Natural killer cell (primary cell): ENCODE measurements around the gene CYB561. TPM values are rescaled to one million over a fixed set of nuclear protein-coding genes. Genes with fewer than 3 reads are reported as not detected.

Source experiments
- ATAC-seq, 3 donors: fragments of 150-1000 bp in 2 of 3; fragments of 200-7000 bp in 1 of 3; cut with Tn5 transposase; 1 replicate in 1 of 3; 2 replicates in 2 of 3; pipeline ENCODE4 v1.10.0; 2021; ENCODE audit warnings: mild to moderate bottlenecking in 2 of 3, moderate library complexity in 2 of 3
- DNase-seq, 2 donors: peaks; one replicate each; pipeline versions ENCODE4 v3.0.0 to v3.0.0-alpha.2; 2013 to 2021; ENCODE audit warnings: mixed read lengths in 1 of 2
- H3K27ac ChIP-seq: one replicate; pipeline ENCODE4 v1.5.1; 2013; ENCODE audit warnings: mild to moderate bottlenecking, low read length
- H3K27me3 ChIP-seq: one replicate; pipeline ENCODE4 v1.6.1; 2013; ENCODE audit warnings: low read length; ENCODE audit not compliant: control insufficient read depth, insufficient read depth
- H3K36me3 ChIP-seq: one replicate; pipeline ENCODE4 v1.6.1; 2013; ENCODE audit warnings: low read length; ENCODE audit not compliant: control insufficient read depth, insufficient read depth
- H3K4me1 ChIP-seq: one replicate; pipeline ENCODE4 v1.6.1; 2013; ENCODE audit warnings: low read length; ENCODE audit not compliant: control insufficient read depth, insufficient read depth
- H3K4me3 ChIP-seq: one replicate; pipeline ENCODE4 v1.5.1; 2013; ENCODE audit warnings: low read length
- H3K9me3 ChIP-seq: one replicate; pipeline ENCODE4 v1.6.1; 2013; ENCODE audit warnings: low read length; ENCODE audit not compliant: control insufficient read depth, insufficient read depth
- H3K27ac Mint-ChIP-seq, 2 donors: one replicate each; pipeline ENCODE4 v1.8.0; 2022; ENCODE audit warnings: mild to moderate bottlenecking in 2 of 2, mixed read lengths in 2 of 2, moderate library complexity in 1 of 2
- H3K27me3 Mint-ChIP-seq, 2 donors: one replicate each; pipeline ENCODE4 v1.8.0; 2022; ENCODE audit warnings: low read depth in 2 of 2, mixed read lengths in 2 of 2
- H3K36me3 Mint-ChIP-seq: one replicate; pipeline ENCODE4 v1.8.0; 2022; ENCODE audit warnings: mixed read lengths
- H3K4me1 Mint-ChIP-seq, 2 donors: one replicate each; pipeline ENCODE4 v1.8.0; 2022; ENCODE audit warnings: mixed read lengths in 2 of 2
- H3K4me3 Mint-ChIP-seq: one replicate; pipeline ENCODE4 v1.8.0; 2022; ENCODE audit warnings: mild to moderate bottlenecking, moderate library complexity, mixed read lengths
- H3K9me3 Mint-ChIP-seq, 2 donors: one replicate each; pipeline ENCODE4 v1.8.0; 2022; ENCODE audit warnings: mixed read lengths in 2 of 2
- WGBS: methylation state at CpG from one replicate; pipeline ENCODE4 v1.1.7; 2013; ENCODE audit warnings: missing lambda C conversion rate; ENCODE audit not compliant: insufficient coverage; 5-methylcytosine and 5-hydroxymethylcytosine counted together
- intact Hi-C: fragments of 100-400 bp; cut with micrococcal nuclease; formaldehyde crosslinking; loops from one replicate; pipeline ENCODE4 v1.14.2; 2022
- total RNA-seq, 4 donors: library from RNA; stranded (reverse); fragments of 120-200 nt in 1 of 4; gene quantifications; one replicate each; pipeline versions ENCODE4 v1.2.3 to v1.2.4, GENCODE V29; 2013 to 2022
- TF ChIP-seq, protein P1 (sequence below): fragments of 200-600 bp; IDR thresholded peaks from one replicate; pipeline ENCODE4 v1.8.0; 2022; ENCODE audit warnings: antibody characterized with exemption

CYB561 gene
- total RNA-seq, 3 donors from 2014 or later (not counting 1 experiment from before 2014, with no cell fraction given) = 16.3 to 19.3 (median 19.2) TPM

DNA sequence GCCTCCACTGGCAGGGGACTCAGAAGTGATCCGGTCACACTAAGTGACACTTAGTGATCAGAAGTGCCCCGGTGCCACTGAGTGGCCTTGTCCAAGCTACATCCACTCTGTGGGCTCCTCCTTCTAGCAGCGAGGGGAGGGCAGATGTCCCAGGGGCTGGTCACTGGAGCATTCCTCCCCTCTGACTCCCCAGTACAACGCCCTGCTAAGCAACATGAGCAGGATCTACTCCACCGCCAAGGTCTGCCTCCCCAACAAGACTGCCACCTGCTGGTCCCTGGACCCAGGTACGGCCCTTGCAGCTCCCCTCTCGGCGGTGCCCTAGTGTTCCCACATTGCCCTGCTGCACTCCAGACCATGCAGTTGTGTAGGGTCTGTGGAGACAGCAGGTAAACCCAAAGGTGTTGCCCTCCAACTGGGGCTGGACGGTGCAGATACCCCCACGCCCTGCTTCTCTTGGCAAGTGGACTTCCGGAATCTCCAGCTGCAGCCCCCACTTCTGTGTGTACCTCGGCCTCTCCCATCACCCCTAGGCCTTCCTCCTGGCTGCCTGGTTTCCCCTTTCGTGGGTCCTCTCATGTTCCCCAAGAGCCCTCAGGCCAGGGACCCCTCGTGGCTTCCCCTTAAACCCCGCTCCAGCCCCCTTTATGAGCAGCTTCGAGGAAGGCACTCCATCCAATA lies 32.8 kb upstream of the CYB561 start:
- Mint-ChIP-seq H3K9me3 (no peaks in the 10 kb centered on the region), H3K27me3 (peaks cover 16 to 25% of the 10 kb centered on the region in 2 donors), H3K4me1 (peaks cover 0 to 13% of the 10 kb centered on the region in 2 donors), H3K4me3 (peak overlapping the region; percentile 71), H3K27ac (no peak overlapping the region), H3K36me3 (no peaks in the 10 kb centered on the region)
- no peaks in the 10 kb centered on the region for H3K9me3 ChIP-seq
- H3K27ac ChIP-seq = no peak overlapping the region
- peaks cover 15% of the 10 kb centered on the region for H3K4me1 ChIP-seq
- no peaks in the 10 kb centered on the region for H3K36me3 ChIP-seq
- DNase-seq (peak; percentile 49 to 87), ATAC-seq (peak; percentile 68 to 90 (median 81))
- H3K27me3 ChIP-seq = peaks cover 17% of the 10 kb centered on the region
- TF ChIP-seq, protein P1, sequence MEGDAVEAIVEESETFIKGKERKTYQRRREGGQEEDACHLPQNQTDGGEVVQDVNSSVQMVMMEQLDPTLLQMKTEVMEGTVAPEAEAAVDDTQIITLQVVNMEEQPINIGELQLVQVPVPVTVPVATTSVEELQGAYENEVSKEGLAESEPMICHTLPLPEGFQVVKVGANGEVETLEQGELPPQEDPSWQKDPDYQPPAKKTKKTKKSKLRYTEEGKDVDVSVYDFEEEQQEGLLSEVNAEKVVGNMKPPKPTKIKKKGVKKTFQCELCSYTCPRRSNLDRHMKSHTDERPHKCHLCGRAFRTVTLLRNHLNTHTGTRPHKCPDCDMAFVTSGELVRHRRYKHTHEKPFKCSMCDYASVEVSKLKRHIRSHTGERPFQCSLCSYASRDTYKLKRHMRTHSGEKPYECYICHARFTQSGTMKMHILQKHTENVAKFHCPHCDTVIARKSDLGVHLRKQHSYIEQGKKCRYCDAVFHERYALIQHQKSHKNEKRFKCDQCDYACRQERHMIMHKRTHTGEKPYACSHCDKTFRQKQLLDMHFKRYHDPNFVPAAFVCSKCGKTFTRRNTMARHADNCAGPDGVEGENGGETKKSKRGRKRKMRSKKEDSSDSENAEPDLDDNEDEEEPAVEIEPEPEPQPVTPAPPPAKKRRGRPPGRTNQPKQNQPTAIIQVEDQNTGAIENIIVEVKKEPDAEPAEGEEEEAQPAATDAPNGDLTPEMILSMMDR = peak; percentile 59
- 43% methylated on average over 16 of the region's 16 CpGs for WGBS
- intact Hi-C loops = loop anchor here (1.0 kb wide), 1 partner anchor 54 kb away; no protein-coding TSS in a partner anchor
- no peak overlapping the region for H3K4me3 ChIP-seq

DNA sequence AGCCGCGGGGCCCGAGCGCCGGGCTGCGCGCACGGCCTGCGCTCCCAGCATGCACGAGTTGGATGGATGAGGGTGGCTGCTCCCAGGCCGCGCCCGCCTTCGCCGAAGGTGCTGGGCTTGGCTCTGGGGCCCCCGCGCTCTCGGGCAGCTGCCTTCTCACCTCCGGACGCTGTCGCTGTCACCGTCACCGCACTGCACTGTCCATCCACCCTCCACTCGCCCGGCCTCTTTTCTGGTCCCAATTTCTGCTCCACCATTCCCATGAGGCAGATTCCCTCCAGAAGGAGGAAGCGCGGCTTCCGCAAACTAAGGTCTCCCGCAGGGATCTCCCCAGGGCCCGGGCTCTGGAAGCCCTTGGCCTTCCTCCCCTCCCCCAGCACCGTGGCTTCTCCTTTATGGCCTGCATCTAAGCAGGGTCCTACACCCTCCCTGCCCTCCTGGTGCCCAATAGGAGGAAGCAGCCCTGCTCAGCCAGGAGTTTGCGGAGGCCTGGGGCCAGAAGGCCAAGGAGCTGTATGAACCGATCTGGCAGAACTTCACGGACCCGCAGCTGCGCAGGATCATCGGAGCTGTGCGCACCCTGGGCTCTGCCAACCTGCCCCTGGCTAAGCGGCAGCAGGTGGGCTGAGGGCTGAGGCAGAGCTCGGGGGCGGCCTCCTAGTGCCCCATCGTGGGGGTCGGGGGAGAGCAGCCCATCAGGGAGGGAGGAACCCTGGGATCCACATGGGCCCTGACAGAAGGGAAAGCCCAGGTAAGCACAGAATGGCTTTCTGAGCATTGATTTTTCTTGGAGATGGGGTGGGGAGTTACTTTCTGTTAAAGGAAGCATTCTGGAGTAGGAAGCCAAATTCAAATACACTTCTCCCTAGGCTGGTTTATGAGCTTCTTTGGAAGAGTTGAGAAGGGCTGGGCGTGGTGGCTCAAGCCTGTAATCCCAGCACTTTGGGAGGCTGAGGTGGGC lies 31.7 kb upstream of the CYB561 start:
- DNase-seq = no peak
- H3K9me3 Mint-ChIP-seq = no peaks in the 10 kb centered on the region

DNA sequence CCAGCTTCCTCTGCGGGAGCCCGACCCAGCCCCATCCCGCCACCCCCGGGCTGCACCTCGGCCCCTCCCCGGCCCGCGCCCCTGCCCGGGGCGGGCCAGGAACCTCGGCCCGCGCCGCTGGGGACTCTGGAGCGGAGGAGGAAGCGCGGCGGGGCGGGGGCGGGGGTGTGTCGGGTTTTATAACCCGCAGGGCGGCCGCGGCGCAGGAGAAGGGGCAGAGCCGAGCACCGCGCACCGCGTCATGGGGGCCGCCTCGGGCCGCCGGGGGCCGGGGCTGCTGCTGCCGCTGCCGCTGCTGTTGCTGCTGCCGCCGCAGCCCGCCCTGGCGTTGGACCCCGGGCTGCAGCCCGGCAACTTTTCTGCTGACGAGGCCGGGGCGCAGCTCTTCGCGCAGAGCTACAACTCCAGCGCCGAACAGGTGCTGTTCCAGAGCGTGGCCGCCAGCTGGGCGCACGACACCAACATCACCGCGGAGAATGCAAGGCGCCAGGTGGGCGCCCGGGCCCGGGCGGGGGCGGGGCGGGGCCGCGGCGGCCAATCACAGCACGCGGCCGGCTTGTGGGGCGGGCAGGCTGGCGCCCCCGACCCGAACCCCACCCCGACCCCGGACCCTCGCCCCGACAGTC lies 30.9 kb upstream of the CYB561 start, which contains the start of gene ACE:
ACE (plus strand) TSS at position 208 of the 626 bp plus-strand sequence; CDS start at position 242, 34 bp downstream.
- peak in 1 of 2 donors; percentile 66 for DNase-seq
- H3K27me3 Mint-ChIP-seq = peaks cover 26 to 28% of the 10 kb centered on the region in 2 donors
- no peak within 1 kb of the TSS for H3K4me3 ChIP-seq

More for the DNA sequence above, 31.7 kb upstream of the CYB561 start:
- H3K9me3 ChIP-seq = no peaks in the 10 kb centered on the region
- H3K27ac Mint-ChIP-seq = no peak overlapping the region
- no peak for ATAC-seq
- WGBS = 17% methylated on average over 44 of the region's 44 CpGs
- no peak overlapping the region for H3K4me3 ChIP-seq
- no peak overlapping the region for H3K27ac ChIP-seq
- H3K36me3 Mint-ChIP-seq = no peaks in the 10 kb centered on the region
- H3K27me3 Mint-ChIP-seq = peaks cover 18 to 28% of the 10 kb centered on the region in 2 donors
- peaks cover 17% of the 10 kb centered on the region for H3K27me3 ChIP-seq
- peaks cover 0 to 13% of the 10 kb centered on the region in 2 donors for H3K4me1 Mint-ChIP-seq
- no peaks in the 10 kb centered on the region for H3K36me3 ChIP-seq
- H3K4me3 Mint-ChIP-seq = peak overlapping the region; percentile 79
- TF ChIP-seq, protein P1 = no peak
- H3K4me1 ChIP-seq = peaks cover 15% of the 10 kb centered on the region
- intact Hi-C loops = no loop called here

More for the DNA sequence above, 30.9 kb upstream of the CYB561 start, which contains the start of gene ACE:
- Histone ChIP-seq H3K9me3 (no peaks in the 10 kb centered on the region), H3K36me3 (no peaks in the 10 kb centered on the region), H3K27ac (no peak within 1 kb of the TSS), H3K27me3 (peaks cover 17% of the 10 kb centered on the region), H3K4me1 (peaks cover 15% of the 10 kb centered on the region)
- TF ChIP-seq, protein P1 = no peak
- H3K4me1 Mint-ChIP-seq = peaks cover 0 to 13% of the 10 kb centered on the region in 2 donors
- ATAC-seq = peak in 2 of 3 donors; percentile 55 to 61
- peak within 1 kb of the TSS; percentile 79 for H3K4me3 Mint-ChIP-seq
- intact Hi-C loops = no loop called here
- H3K9me3 Mint-ChIP-seq = no peaks in the 10 kb centered on the region
- no peak within 1 kb of the TSS for H3K27ac Mint-ChIP-seq
- under 1% methylated on average over 78 of the region's 78 CpGs for WGBS
- no peaks in the 10 kb centered on the region for H3K36me3 Mint-ChIP-seq
